OCI-LY1 (cell line): ENCODE results near the gene COL15A1.

Source experiments
- EZH2 ChIP-seq: fragments of 200-600 bp; sonication (generic), shearing (Covaris generic); IDR thresholded peaks from 2 replicates; pipeline ENCODE4 v1.8.0; 2017; ENCODE audit warnings: borderline replicate concordance, mixed run types, mild to moderate bottlenecking, antibody characterized with exemption, low read length, moderate library complexity, mixed read lengths
- TF ChIP-seq, protein P1 (sequence below): fragments of 200-600 bp; sonication (generic), shearing (Covaris generic); IDR thresholded peaks from 2 replicates; pipeline ENCODE4 v1.5.1; 2017; ENCODE audit warnings: mild to moderate bottlenecking, antibody characterized with exemption, low read length, moderate library complexity, mixed read lengths

- TF ChIP-seq, protein P1, sequence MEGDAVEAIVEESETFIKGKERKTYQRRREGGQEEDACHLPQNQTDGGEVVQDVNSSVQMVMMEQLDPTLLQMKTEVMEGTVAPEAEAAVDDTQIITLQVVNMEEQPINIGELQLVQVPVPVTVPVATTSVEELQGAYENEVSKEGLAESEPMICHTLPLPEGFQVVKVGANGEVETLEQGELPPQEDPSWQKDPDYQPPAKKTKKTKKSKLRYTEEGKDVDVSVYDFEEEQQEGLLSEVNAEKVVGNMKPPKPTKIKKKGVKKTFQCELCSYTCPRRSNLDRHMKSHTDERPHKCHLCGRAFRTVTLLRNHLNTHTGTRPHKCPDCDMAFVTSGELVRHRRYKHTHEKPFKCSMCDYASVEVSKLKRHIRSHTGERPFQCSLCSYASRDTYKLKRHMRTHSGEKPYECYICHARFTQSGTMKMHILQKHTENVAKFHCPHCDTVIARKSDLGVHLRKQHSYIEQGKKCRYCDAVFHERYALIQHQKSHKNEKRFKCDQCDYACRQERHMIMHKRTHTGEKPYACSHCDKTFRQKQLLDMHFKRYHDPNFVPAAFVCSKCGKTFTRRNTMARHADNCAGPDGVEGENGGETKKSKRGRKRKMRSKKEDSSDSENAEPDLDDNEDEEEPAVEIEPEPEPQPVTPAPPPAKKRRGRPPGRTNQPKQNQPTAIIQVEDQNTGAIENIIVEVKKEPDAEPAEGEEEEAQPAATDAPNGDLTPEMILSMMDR: no peak
- no peak for TF ChIP-seq EZH2
These were observed 30.8 kb downstream of the COL15A1 start for GRCh38 chr9:98974554-98974953.
